Small intestine (tissue), 7 donors: ENCODE results near the gene BCAS3. TPM values are rescaled to one million over a fixed set of nuclear protein-coding genes. Genes with fewer than 3 reads are reported as not detected.

Experiments
- DNase-seq, 2 donors: peaks; one replicate each; pipeline versions ENCODE4 v3.0.0 to v3.0.0-alpha.2; 2013
- FAIRE-seq: peaks from 2 replicates; lab custom pipeline; 2012; peaks lifted over from hg19 to GRCh38; lab: Jason Lieb, UNC
- H3K27ac ChIP-seq, 3 donors: one replicate each; pipeline ENCODE4 v1.5.1; 2013; ENCODE audit warnings: low read length in 2 of 3, mild to moderate bottlenecking in 2 of 3, control low read depth in 1 of 3, inconsistent platforms in 1 of 3, low read depth in 1 of 3, moderate library complexity in 1 of 3
- H3K27me3 ChIP-seq, 3 donors: one replicate each; pipeline ENCODE4 v1.6.1; 2013; ENCODE audit warnings: low read length in 3 of 3, inconsistent platforms in 1 of 3; ENCODE audit not compliant: control insufficient read depth in 3 of 3, insufficient read depth in 3 of 3
- H3K36me3 ChIP-seq, 3 donors: one replicate each; pipeline ENCODE4 v1.6.1; 2013; ENCODE audit warnings: low read length in 3 of 3, inconsistent platforms in 1 of 3, low read depth in 1 of 3, mild to moderate bottlenecking in 1 of 3, moderate library complexity in 1 of 3; ENCODE audit not compliant: control insufficient read depth in 3 of 3, insufficient read depth in 2 of 3
- H3K4me1 ChIP-seq, 3 donors: one replicate each; pipeline ENCODE4 v1.6.1; 2013; ENCODE audit warnings: low read length in 2 of 3, inconsistent platforms in 1 of 3, low read depth in 1 of 3, mild to moderate bottlenecking in 1 of 3, moderate library complexity in 1 of 3; ENCODE audit not compliant: control insufficient read depth in 3 of 3, insufficient read depth in 2 of 3
- H3K4me3 ChIP-seq, 3 donors: one replicate each; pipeline ENCODE4 v1.5.1; 2013; ENCODE audit warnings: low read length in 3 of 3, control low read depth in 1 of 3, inconsistent platforms in 1 of 3, low read depth in 1 of 3, mild to moderate bottlenecking in 1 of 3, moderate library complexity in 1 of 3
- H3K9me3 ChIP-seq, 2 donors: one replicate each; pipeline ENCODE4 v1.6.1; 2013; ENCODE audit warnings: low read depth in 1 of 2, low read length in 1 of 2; ENCODE audit not compliant: control insufficient read depth in 2 of 2, insufficient read depth in 1 of 2
- WGBS, 3 donors: extraction: QIAGEN DNeasy Blood & Tissue Kit; methylation state at CpG; one replicate each; pipeline ENCODE4 v1.1.7; 2013; 5-methylcytosine and 5-hydroxymethylcytosine counted together
- polyA plus RNA-seq, 4 donors: library from polyadenylated mRNA; stranded (reverse) in 3 of 4; unstranded in 1 of 4; fragments of 200-250 nt in 3 of 4; fragments of 120-200 nt in 1 of 4; gene quantifications; one replicate each; pipeline versions ENCODE4 v1.2.1 to v1.2.3, GENCODE V29; 2013
- donor health status: healthy with polysubstance abuse.
- donor health status: control.
- donor health status: control.
- donor health status: Bipolar disorder and iron deficiency.
- donor health status: healthy.

BCAS3 gene
- polyA plus RNA-seq, 4 donors: 4.4 to 10.5 (median 4.8) TPM

DNA sequence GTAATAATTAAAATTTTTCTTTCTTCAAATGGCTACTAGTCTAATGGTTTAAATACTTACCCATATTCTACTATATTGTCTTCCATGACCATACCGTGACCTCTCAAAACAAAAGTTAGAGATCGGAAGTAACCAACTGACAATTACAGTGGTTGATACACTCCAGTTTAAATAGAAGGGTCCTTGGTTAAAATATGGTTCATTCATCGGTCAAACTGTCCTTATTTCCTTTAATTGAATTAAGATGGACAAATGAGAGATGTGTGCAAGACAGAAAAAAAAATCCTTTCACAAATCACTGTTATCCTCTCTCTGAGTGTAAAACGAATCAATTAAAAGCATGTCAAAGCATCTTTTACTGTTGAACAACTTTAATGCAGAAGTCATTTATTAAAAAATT, 507.7 kb downstream of the BCAS3 start:
- no peaks in the 10 kb centered on the region for H3K4me1 ChIP-seq
- 88 to 94% (median 93%) methylated on average over 4 of the region's 4 CpGs for WGBS, 3 donors

DNA sequence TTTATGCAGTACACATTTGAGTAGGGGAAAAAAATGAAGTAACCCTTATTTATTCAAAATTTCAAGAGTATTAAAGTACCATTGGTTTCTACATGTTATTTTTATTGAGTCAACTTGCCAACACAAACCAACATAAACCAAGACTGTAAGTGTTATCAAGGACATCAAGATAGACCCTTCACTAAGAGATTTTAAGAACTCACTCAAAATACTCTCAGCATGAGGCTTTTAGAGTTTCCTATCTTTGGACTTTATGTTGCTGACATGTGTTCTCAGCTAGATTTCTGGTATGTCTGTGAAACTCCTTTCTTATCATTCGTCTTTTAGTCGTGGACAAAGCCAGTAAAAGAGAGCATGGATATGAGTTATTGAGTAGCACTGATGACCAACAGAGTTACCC, 509.4 kb downstream of the BCAS3 start:
- FAIRE-seq: no peak
- 77 to 82% (median 80%) methylated on average over 2 of the region's 2 CpGs for WGBS, 3 donors

More for the DNA sequence above, 507.7 kb downstream of the BCAS3 start:
- Histone ChIP-seq H3K36me3 (no peaks in the 10 kb centered on the region), H3K4me3 (no peak overlapping the region), H3K9me3 (no peaks in the 10 kb centered on the region), H3K27me3 (no peaks in the 10 kb centered on the region), H3K27ac (no peak overlapping the region)
- FAIRE-seq (no peak), DNase-seq (no peak)

GRCh38 chr17:61188081-61188480, 510.4 kb downstream of the BCAS3 start:
- Histone ChIP-seq H3K4me3 (no peak overlapping the region), H3K27ac (no peak overlapping the region), H3K9me3 (no peaks in the 10 kb centered on the region), H3K36me3 (no peaks in the 10 kb centered on the region), H3K4me1 (no peaks in the 10 kb centered on the region), H3K27me3 (no peaks in the 10 kb centered on the region)
- FAIRE-seq (no peak), DNase-seq (no peak)
- WGBS, 3 donors: 85 to 95% (median 89%) methylated on average over 2 of the region's 2 CpGs

More for the DNA sequence above, 509.4 kb downstream of the BCAS3 start:
- Histone ChIP-seq H3K4me3 (no peak overlapping the region), H3K4me1 (no peaks in the 10 kb centered on the region), H3K36me3 (no peaks in the 10 kb centered on the region), H3K27ac (no peak overlapping the region), H3K27me3 (no peaks in the 10 kb centered on the region), H3K9me3 (no peaks in the 10 kb centered on the region)
- DNase-seq: no peak

DNA sequence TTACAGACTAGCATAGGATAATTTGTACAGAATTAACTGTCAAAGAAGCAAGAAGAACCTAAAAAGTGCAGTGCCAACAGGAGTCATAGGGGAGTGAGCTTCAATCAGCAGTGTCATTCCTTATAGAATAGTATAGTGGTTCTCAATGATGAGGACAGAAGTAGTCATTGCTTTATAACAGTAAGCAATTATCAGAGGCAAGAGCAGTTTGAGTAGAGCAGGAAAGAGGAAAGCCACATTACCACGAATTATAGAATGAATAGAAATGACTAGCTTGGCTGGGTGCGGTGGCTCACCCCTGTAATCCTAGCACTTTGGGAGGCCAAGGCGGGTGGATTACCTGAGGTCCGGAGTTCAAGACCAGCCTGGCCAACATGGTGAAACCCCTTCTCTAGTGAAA, 512.3 kb downstream of the BCAS3 start:
- WGBS, 3 donors: 85 to 93% (median 91%) methylated on average over 4 of the region's 4 CpGs
- Histone ChIP-seq H3K36me3 (no peaks in the 10 kb centered on the region), H3K27ac (no peak overlapping the region), H3K4me1 (no peaks in the 10 kb centered on the region), H3K27me3 (no peaks in the 10 kb centered on the region), H3K9me3 (no peaks in the 10 kb centered on the region), H3K4me3 (no peak overlapping the region)
- FAIRE-seq (no peak), DNase-seq (no peak)

GRCh38 chr17:61196302-61196704, 518.7 kb downstream of the BCAS3 start:
- Histone ChIP-seq H3K27ac (peak overlapping the region in 2 of 3 donors; percentile 11 to 17), H3K27me3 (no peaks in the 10 kb centered on the region)
- 74 to 94% (median 92%) methylated on average over 7 of the region's 7 CpGs for WGBS, 3 donors

DNA sequence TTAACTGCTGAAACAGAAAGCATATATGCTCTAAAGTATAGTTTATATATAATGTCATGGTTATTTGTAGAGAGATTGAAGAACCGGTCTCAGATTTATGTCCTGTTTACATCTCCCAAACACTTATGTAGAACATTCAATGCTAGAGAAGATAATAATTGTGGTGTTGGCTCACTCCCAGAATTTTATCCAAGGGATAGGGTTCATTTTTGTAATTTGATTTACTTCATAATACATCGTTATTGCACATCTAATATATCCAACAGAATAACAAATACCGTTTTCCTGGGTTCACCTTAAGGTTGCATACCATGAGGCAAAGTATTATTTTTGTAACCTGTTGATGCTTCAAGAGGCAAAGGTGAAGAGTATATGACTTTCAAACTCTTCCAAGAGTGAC, 519.1 kb downstream of the BCAS3 start:
- no peak for DNase-seq
- Histone ChIP-seq H3K4me3 (no peak overlapping the region), H3K27ac (no peak overlapping the region), H3K36me3 (no peaks in the 10 kb centered on the region), H3K4me1 (no peaks in the 10 kb centered on the region), H3K27me3 (no peaks in the 10 kb centered on the region), H3K9me3 (no peaks in the 10 kb centered on the region)
- no peak for FAIRE-seq
- WGBS, 3 donors: 68 to 88% (median 86%) methylated on average over 3 of the region's 3 CpGs

More at GRCh38 chr17:61196302-61196704, 518.7 kb downstream of the BCAS3 start:
- Histone ChIP-seq H3K4me3 (no peak overlapping the region), H3K36me3 (no peaks in the 10 kb centered on the region), H3K9me3 (no peaks in the 10 kb centered on the region), H3K4me1 (no peaks in the 10 kb centered on the region)
- FAIRE-seq (no peak), DNase-seq (no peak)

DNA sequence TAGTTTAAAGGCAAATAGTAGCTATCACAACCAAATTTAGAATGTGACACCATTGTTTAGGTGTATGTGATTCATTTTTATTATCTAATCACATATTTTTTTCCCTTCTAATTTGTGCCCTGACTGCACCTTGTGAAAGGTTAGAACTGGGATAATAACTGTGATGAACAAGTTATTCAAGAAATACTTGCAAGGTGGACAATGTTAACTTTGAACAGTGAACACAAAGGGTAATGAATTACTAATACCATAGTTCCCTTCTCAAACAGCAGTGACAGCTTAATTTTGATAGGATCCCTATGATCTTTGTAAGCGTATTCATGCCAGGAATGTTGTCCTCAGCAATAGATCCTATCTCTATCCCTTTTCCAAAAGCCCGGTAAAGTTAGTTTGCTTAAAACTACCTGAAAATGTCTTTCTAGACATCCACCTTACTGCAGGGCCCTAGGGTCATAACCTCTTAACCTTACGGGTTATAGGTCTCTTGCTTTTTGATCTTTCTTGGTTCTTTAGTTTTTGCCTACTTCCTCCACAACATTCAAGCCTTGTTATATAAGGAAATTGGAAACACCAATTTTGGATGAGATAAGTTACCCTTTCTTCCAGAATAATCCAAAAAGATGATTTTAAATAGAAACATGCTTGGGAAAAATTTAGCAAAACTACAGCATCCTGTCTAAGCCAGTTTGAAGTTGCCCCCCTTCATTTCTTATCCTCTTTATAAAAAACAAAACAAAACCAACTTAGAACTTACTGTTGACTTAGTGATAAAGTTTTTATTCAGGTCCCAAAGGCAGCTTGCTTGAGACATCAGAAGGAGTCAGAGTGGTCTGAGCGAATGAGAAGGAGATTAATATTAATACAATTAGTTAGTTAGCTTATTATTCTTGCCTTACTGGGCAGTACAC, 522.0 kb downstream of the BCAS3 start:
- H3K4me3 ChIP-seq: no peak overlapping the region
- FAIRE-seq (no peak), DNase-seq (no peak)
- H3K9me3 ChIP-seq: no peaks in the 10 kb centered on the region
- no peak overlapping the region for H3K27ac ChIP-seq
- no peaks in the 10 kb centered on the region for H3K36me3 ChIP-seq
- no peaks in the 10 kb centered on the region for H3K4me1 ChIP-seq
- WGBS, 3 donors: 77 to 84% (median 78%) methylated on average over 4 of the region's 4 CpGs
- no peaks in the 10 kb centered on the region for H3K27me3 ChIP-seq

DNA sequence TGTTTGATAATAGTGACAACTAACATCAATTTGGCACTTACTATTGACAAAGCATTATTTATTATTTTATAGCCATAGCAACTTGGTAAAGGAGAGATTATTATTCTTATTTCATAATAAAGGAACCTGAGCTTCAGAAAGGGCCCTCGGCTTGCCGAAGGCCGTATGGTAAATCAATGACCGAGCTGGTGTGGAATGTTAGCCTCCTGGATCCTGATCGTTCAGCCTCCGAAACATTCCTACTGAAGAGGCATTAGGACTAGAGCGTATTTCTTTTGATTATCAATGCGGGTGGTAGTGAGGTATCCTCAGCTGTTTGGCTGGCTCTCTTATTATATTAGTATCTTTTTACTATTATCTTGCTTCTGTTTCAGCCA, 522.7 kb downstream of the BCAS3 start:
- no peaks in the 10 kb centered on the region for H3K9me3 ChIP-seq
- FAIRE-seq: no peak
- whole genome bisulfite sequencing, 3 donors: 72 to 81% (median 75%) methylated on average over 8 of the region's 8 CpGs
- no peak for DNase-seq
- no peaks in the 10 kb centered on the region for H3K4me1 ChIP-seq
- H3K36me3 ChIP-seq: no peaks in the 10 kb centered on the region
- H3K27ac ChIP-seq: no peak overlapping the region
- no peak overlapping the region for H3K4me3 ChIP-seq
- H3K27me3 ChIP-seq: no peaks in the 10 kb centered on the region
